Fibroblast of mammary gland (primary cell): ENCODE results near the gene ZNF511.
"Not testable (repeated sequence)": the region's sequence is repeated elsewhere in the genome, so short reads cannot be mapped to it uniquely, and the experiment has no call there.

Source experiments
- DNase-seq: peaks from one replicate; pipeline ENCODE4 v3.0.0-alpha.2; 2010; ENCODE audit warnings: low read depth
- H3K4me3 ChIP-seq: 2 replicates; pipeline ENCODE4 v1.5.1; 2011; ENCODE audit warnings: low read depth, mild to moderate bottlenecking, low read length, moderate library complexity; ENCODE audit not compliant: control insufficient read depth
- TF ChIP-seq, protein P1 (sequence below): conservative IDR thresholded peaks from 2 replicates; pipeline ENCODE4 v1.5.1; 2011; ENCODE audit warnings: low read depth, low read length, inconsistent platforms; ENCODE audit not compliant: control insufficient read depth, insufficient read depth

Gene ZNF511

DNA sequence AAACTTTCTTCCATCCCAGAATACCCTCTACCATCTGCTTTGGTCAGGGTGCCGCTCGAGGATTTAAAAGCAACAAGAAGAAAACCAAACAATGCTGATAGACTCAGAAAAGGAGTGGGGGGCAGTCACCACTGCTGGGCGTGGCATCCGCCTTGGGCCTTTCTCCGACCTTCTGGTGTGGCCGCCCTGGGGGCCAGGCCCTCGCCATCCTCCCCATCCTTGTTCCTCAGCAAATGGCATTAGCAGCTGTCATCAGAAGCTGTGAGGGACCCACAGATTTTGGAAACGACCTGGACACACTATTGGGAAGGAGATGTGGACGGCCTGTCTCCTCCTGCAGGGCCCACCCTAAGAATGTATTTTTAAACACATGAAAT lies 4.0 kb downstream of the ZNF511 start:
- H3K4me3 ChIP-seq = no peak overlapping the region
- TF ChIP-seq, protein P1, sequence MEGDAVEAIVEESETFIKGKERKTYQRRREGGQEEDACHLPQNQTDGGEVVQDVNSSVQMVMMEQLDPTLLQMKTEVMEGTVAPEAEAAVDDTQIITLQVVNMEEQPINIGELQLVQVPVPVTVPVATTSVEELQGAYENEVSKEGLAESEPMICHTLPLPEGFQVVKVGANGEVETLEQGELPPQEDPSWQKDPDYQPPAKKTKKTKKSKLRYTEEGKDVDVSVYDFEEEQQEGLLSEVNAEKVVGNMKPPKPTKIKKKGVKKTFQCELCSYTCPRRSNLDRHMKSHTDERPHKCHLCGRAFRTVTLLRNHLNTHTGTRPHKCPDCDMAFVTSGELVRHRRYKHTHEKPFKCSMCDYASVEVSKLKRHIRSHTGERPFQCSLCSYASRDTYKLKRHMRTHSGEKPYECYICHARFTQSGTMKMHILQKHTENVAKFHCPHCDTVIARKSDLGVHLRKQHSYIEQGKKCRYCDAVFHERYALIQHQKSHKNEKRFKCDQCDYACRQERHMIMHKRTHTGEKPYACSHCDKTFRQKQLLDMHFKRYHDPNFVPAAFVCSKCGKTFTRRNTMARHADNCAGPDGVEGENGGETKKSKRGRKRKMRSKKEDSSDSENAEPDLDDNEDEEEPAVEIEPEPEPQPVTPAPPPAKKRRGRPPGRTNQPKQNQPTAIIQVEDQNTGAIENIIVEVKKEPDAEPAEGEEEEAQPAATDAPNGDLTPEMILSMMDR = no peak
- no peak for DNase-seq

DNA sequence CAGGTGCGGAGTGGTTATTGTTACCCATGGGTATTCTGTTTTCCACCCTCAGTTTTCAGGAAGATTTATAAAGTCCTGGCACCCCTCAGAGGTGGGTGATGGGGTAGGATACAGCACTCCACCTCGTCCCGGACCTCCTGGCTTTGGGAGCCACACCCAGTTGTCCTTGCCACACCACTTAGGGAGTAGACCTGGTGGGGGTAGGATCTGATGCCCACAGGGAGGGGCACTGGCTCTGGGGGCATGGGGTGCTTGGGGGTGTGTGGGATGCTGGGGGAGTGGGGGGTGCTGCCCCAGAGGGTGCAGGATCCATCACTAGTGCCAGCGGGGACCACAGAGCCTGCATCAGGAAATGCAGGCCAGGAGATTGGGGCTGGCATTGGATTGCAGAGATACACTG lies 4.5 kb downstream of the ZNF511 start:
- TF ChIP-seq, protein P1 = no peak
- no peak overlapping the region for H3K4me3 ChIP-seq
- no peak for DNase-seq

DNA sequence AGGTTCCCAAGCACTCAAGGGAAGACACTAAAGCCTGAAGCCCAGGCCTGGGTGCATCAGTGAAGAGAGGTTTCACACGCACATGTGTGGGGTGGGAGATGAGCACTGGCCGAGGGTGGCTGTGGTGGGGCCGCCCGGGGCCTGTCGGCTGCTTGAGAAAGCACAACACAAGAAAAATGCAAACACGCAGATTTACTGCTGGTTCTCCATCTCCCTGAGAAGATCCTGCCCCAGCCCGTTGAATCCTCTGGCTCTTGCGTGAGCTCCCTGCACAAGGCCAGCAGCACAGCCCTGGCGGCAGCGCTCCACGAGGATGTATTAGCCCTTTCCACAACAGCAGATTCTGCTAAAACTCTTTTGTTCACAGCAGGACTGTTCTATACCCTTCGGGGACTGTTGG lies 6.2 kb downstream of the ZNF511 start:
- no peak for DNase-seq

DNA sequence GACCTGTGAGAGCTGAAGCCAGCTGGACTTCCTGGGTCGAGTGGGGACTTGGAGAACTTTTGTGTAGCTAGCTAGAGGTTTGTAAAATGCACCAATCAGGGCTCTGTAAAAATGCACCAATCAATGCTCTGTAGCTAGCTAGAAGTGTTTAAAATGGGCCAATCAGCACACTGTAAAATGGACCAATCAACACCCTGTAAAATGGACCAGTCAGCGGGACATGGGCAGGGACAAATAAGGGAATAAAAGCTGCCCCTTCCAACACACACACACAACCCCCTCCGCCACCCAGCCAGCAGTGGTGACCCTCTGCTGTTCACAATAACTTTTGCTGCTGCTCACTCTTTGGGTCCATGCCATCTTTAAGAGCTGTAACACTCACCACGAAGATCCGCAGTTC lies 7.1 kb downstream of the ZNF511 start:
- TF ChIP-seq, protein P1 = no peak
- DNase-seq = peak; percentile 29
- no peak overlapping the region for H3K4me3 ChIP-seq

More for the DNA sequence above, 6.2 kb downstream of the ZNF511 start:
- H3K4me3 ChIP-seq = no peak overlapping the region
- TF ChIP-seq, protein P1 = no peak

DNA sequence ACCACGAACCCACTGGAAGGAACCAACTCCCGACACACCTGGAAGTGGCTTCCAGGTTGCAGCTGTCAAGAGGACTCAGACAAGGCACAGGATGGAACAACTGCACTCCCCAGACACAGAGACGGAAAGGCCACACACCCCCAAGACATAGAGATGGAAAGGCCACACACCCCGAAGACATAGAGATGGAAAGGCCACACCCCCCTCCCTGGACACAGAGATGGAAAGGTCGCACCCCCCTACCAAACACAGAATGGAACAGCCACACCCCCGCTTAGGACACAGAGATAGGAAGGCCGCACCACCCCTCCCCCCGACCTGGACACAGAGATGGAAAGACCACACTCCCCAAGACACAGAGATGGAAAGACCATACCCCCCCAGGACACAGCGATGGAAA lies 7.6 kb downstream of the ZNF511 start:
- TF ChIP-seq, protein P1 = no peak
- no peak for DNase-seq
- no peak overlapping the region for H3K4me3 ChIP-seq

DNA sequence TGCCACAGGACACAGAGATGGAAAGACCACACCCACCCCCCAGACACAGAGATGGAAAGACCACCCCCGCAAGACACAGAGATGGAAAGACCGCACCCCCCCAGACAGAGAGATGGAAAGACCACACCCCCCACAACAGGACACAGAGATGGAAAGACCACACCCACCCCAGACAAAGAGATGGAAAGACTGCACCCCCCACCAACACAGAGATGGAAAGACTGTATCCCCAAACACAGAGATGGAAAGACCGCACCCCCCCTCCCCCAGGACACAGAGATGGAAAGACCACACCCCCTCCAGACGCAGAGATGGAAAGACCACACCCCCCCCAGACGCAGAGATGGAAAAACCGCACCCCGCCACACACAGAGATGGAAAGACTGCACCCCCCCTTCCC lies 8.0 kb downstream of the ZNF511 start:
- TF ChIP-seq, protein P1 = no peak
- H3K4me3 ChIP-seq = no peak overlapping the region
- no peak for DNase-seq

DNA sequence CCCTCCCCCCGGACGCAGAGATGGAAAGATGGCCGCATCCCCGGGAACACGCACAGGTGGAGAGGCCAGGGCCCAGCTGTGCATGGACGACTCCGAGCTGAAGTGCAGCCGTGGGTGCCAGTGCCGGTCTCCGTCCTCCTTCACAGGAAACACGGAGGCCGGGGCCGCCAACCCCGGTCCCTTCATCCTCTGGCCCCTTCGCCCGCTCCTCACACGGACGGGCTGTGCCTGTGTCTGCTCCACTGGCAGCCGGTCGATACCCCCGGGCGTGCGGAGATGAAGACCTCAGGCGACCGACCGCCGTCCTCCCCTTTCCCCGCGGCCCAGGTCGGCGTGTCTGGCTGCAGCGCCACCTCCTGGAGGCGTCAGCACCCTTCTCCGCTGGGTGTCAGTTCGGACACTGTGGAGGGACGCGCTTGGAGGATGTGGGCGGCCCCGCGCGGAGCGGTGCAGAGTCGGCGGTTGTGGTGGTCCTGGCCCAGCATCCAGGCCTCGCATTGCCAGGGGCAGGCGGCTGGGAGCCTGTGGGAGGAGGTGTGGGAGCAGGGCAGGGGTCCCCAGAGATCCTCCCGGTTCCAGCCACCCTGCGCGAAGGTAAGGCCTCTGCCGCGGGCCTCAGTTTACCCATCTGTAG lies 9.9 kb downstream of the ZNF511 start:
- TF ChIP-seq, protein P1 = peak; percentile 55
- peak; percentile 42 for DNase-seq
- H3K4me3 ChIP-seq = peak overlapping the region; percentile 34

DNA sequence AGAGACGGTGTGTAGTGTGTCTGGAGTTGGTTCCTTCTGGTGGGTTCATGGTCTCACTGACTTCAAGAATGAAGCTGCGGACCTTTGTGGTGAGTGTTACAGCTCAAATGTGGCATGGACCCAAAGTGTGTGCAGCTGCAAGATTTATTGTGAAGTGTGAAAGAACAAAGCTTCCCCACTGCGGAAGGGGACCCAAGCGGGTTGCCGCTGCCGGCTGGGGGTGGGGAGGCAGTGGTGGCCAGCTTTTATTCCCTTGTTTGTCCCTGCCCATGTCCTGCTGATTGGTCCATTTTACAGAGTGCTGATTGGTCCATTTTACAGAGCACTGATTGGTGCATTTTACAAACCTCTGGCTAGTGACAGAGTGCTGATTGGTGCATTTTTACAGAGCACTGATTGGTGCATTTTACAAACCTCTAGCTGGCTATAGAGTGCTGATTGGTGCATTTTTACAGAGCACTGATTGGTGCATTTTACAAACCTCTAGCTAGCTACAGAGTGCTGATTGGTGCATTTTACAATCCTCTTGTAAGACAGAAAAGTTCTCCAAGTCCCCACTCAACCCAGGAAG lies 12.2 kb downstream of the ZNF511 start:
- not testable (repeated sequence) for H3K4me3 ChIP-seq, DNase-seq

DNA sequence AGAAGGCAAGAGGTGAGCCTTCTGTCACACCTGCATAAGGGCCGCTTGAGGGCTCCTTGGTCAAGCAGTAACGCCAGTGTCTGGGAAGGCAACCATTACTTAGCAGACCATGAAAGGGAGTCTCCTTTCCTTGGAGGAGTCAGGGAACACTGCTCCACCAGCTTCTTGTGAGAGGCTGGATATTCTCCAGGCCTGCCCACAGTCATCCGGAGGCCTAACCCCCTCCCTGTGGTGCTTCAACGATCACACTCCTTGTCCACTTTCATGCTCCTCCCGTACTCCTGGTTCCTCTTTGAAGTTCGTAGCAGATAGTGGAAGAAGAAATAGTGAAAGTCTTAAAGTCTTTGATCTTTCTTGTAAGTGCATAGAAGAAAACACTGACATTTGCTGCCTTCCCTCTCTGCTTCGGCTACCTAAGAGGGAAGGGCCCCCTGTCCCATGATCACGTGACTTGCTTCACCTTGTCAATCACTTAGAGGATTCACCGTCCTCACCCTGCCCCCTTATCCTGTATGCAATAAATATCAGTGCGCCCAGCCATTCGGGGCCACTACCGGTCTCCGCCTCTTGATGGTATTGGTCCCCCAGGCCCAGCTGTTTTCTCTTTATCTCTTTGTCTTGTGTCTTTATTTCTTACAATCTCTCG lies 13.5 kb downstream of the ZNF511 start:
- not testable (repeated sequence) for H3K4me3 ChIP-seq

More for the DNA sequence above, 13.5 kb downstream of the ZNF511 start:
- DNase-seq = not testable (repeated sequence)
